ENCODE results near the gene CCS. TPM values are rescaled to one million over a fixed set of nuclear protein-coding genes. Genes with fewer than 3 reads are reported as not detected.

The CCS gene
- total RNA-seq, 1 donor from 2014 or later, result 58.0 TPM

DNA sequence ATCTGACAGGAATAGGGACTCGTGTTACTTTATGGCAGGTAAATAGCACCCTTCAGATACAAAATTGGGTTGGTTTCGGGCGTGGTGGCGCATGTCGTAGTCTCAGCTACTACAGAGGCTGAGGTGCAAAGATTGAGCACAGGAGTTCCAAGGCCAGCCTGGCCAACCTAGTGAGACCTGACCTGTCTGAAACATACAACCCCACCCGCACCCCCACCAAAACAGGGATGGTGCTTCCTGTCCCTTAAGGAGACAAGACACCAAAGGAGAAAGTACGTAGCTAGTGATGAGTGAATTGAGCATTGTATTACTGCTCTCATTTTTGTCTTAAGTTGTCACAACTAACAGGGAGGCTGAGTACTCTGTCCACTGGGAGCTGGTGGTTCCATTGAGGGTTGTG lies 59.7 kb downstream of the CCS start:
- no peaks in the 10 kb centered on the region for H3K9me3 Mint-ChIP-seq
- no peak overlapping the region for H3K4me3 Mint-ChIP-seq
- H3K27ac Mint-ChIP-seq, result no peak overlapping the region
- TF ChIP-seq, protein P1, sequence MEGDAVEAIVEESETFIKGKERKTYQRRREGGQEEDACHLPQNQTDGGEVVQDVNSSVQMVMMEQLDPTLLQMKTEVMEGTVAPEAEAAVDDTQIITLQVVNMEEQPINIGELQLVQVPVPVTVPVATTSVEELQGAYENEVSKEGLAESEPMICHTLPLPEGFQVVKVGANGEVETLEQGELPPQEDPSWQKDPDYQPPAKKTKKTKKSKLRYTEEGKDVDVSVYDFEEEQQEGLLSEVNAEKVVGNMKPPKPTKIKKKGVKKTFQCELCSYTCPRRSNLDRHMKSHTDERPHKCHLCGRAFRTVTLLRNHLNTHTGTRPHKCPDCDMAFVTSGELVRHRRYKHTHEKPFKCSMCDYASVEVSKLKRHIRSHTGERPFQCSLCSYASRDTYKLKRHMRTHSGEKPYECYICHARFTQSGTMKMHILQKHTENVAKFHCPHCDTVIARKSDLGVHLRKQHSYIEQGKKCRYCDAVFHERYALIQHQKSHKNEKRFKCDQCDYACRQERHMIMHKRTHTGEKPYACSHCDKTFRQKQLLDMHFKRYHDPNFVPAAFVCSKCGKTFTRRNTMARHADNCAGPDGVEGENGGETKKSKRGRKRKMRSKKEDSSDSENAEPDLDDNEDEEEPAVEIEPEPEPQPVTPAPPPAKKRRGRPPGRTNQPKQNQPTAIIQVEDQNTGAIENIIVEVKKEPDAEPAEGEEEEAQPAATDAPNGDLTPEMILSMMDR (conservative IDR thresholded peaks at IDR 0.05), result no peak
- H3K27me3 Mint-ChIP-seq, result no peaks in the 10 kb centered on the region
- no peak for DNase-seq (ENCODE audit: extremely low spot score, unreplicated experiment)
- H3K36me3 Mint-ChIP-seq, result peaks cover 30% of the 10 kb centered on the region
- peaks cover 4% of the 10 kb centered on the region for H3K4me1 Mint-ChIP-seq (ENCODE audit: unreplicated experiment)

GRCh38 chr11:66653123-66653522 lies 60.1 kb downstream of the CCS start:
- no peak for DNase-seq (ENCODE audit: extremely low spot score, unreplicated experiment)
- Mint-ChIP-seq H3K4me3 (no peak overlapping the region), H3K4me1 (ENCODE audit: unreplicated experiment) (peaks cover 4% of the 10 kb centered on the region), H3K36me3 (peaks cover 28% of the 10 kb centered on the region), H3K27ac (no peak overlapping the region), H3K27me3 (no peaks in the 10 kb centered on the region), H3K9me3 (no peaks in the 10 kb centered on the region)
- TF ChIP-seq, protein P1 (conservative IDR thresholded peaks at IDR 0.05), result no peak

Other genes starting within 250 kb of the CCS start
- gene BRMS1, start 248.1 kb upstream of the CCS start, total RNA-seq (ENCODE audit: low replicate concordance), result 35.1 and 42.4 TPM in 2 replicates
- gene B4GAT1, start 245.6 kb upstream of the CCS start, total RNA-seq (ENCODE audit: low replicate concordance), result 16.0 and 31.9 TPM in 2 replicates
- gene SLC29A2, start 221.4 kb upstream of the CCS start, total RNA-seq (ENCODE audit: low replicate concordance), result 22.2 and 31.7 TPM in 2 replicates
- 0.14 and 0.77 TPM in 2 replicates for gene NPAS4, start 172.2 kb upstream of the CCS start, total RNA-seq (ENCODE audit: low replicate concordance)
- 53.0 and 69.8 TPM in 2 replicates for gene MRPL11, start 154.3 kb upstream of the CCS start, total RNA-seq (ENCODE audit: low replicate concordance)
- gene PELI3, start 126.3 kb upstream of the CCS start, total RNA-seq (ENCODE audit: low replicate concordance), result 17.9 and 25.0 TPM in 2 replicates
- gene DPP3, start 112.8 kb upstream of the CCS start, total RNA-seq (ENCODE audit: low replicate concordance), result 42.7 and 44.0 TPM in 2 replicates
- 43.1 and 71.8 TPM in 2 replicates for gene BBS1, start 82.5 kb upstream of the CCS start, total RNA-seq (ENCODE audit: low replicate concordance)
- gene ZDHHC24, start 47.1 kb upstream of the CCS start, total RNA-seq (ENCODE audit: low replicate concordance), result 8.7 and 12.7 TPM in 2 replicates
- gene ACTN3, start 46.3 kb upstream of the CCS start, total RNA-seq (ENCODE audit: low replicate concordance), result 0.57 and 2.6 TPM in 2 replicates
- 10.1 TPM in 1 of 2 replicates, not detected in the other for gene CTSF, start 24.6 kb upstream of the CCS start, total RNA-seq (ENCODE audit: low replicate concordance)
- gene CCDC87, start 122 bp upstream of the CCS start, total RNA-seq (ENCODE audit: low replicate concordance), result 0.94 and 1.1 TPM in 2 replicates
- 106 and 128 TPM in 2 replicates for gene RBM14, start 23.4 kb downstream of the CCS start, total RNA-seq (ENCODE audit: low replicate concordance)
- gene RBM4, start 45.5 kb downstream of the CCS start, total RNA-seq (ENCODE audit: low replicate concordance), result 191 and 228 TPM in 2 replicates
- gene RBM4B, start 84.7 kb downstream of the CCS start, total RNA-seq (ENCODE audit: low replicate concordance), result 25.2 and 49.1 TPM in 2 replicates
- gene SPTBN2, start 136.0 kb downstream of the CCS start, total RNA-seq (ENCODE audit: low replicate concordance), result 56.0 and 139 TPM in 2 replicates

All from type B pancreatic cell (in vitro differentiated cells).